HG03354 (cell line): Measurements from ENCODE around the gene RPN1.
"Not testable (repeated sequence)": the region's sequence is repeated elsewhere in the genome, so short reads cannot be mapped to it uniquely, and the experiment has no call there.

ENCODE experiments used
- ATAC-seq: cut with Tn5 transposase; IDR thresholded peaks from one replicate; pipeline ENCODE4 v1.9.1; 2021; ENCODE audit warnings: mild to moderate bottlenecking; ENCODE audit not compliant: unreplicated experiment, poor library complexity, severe bottlenecking

Gene RPN1

DNA sequence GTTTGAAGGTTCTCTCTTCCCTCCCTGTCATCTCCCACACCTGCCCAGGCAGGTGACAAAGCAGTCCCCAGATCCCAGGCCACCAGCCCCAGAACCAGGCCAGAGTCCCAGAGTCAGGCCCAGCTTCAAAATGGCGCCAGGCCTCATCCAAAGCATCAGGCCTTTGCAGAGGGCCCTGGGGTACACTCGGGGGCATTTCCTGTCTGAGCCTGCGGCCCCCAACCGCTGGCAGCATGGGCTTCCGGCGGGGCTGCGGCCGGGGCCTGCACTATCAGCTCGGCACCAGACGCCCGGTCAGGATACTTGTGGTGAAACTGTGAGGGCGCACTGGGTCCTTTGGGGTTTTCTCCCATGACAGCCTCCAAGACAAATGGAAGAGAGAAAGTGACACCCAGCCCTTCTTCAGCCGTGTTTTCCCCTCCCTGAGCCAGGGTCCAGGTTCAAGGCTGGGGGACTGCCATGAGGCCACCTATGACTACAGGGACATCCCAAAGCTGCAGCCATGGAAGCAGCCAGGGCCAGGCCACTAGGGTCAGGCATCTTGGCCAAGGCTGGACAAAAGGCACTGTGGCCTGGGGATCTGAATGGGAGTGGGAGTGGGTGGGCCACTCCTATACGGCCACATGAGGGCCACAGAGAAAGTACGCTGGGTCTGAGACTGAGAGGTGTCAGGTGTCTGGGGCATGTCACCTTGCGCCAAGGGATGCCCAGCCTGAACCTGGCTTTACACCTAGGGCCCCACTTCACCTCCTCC is 33.9 kb downstream of the RPN1 start:
- ATAC-seq: no peak

DNA sequence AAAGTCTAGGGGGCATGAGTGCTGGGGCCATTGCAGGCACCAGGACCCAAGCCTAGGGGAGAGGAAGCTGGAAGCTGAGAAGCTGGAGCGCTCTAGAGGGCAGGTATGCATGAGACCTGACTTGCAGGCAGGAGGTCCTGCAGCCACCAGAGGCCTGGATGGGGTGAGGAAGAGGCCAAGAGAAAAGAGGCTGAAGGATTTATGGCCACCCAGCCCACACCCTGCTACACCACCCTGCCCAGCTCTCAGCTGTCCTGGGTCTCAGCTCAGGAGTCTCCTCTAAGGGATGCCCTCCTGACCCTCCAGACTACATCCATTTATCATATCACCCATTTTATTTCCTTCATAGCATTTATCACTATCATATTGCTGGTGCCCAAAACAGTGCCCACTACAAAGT is 36.5 kb downstream of the RPN1 start:
- ATAC-seq: no peak

DNA sequence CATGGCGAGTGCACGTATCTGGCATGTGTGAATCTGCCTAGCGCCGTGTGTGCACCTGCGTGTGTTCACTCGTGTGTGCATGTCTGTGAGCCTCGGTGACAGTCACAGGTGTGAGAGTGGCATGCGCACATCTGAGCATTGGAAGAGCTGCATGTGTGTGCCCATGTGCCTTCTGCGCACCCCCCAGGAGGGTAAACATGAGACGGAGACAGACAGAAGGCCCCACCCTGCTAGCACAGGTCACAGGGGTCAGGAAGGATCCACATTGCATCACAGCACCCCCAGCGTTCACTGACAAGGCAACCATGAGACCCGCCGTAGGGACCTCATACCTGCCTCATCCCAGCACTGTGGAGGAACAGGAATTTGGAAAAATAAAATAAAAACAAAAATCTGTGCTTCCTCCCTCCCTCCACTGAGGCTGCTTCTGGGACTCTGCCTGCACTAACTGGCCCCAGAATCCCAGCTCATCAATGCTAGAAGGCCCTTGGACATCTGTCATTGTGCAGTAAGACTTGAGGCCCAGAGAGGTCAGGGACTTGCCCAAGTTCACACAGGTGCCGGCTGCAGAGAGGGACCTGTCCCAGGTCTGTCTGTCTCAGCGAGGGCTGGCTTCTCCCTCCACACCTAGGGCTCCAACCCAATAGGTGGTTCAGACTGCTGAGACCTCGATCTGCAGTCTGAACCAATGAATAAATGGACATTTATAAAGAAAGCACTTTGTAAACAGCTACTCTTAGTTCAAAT is 37.4 kb downstream of the RPN1 start:
- no peak for ATAC-seq

DNA sequence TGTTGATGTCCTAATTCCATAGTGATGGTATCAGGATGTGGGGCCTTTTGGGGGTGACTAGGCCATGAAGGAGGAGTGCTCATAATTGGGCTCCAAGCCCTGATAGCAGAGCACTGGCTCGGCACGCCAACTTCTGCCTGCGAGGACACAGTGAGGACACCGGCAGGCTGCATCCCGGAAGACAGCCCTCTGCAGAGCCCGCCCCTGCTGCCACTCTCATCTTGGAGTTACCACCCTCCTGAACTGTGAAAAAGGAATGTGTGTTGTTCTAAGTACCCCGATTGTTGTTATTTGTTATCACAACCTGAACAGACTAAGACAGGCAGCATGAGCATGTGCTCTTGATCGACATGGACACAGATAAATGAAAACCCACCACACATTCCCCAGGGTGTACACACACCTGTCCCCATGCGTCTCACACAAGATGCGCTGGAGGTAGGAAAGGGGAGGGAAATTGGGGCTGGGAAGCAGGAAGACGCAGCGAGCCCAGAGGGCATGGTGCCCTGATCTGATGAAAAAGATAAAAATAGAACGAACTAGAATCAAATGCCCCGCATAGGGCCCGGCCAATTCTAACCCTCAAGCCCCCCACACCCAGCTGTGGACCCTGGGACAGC is 40.1 kb downstream of the RPN1 start:
- ATAC-seq: no peak

DNA sequence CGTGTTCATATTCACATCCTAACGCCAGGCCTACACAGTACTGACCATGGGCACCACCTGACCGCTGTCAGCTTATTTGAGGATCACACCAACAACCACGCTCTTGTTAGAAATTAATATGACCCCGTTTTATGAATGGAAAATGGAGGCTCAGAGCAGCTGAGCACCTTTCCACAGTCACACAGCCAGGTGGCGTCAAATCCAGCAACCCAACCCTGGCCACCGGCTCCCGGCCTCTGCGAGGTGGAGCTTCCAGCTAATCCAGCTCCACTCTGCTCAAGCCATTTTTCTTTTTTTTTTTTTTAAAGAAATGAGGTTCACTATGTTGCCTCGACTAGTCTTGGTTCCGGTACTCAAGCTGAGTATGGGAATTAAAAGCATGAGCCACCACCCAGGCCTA is 41.3 kb downstream of the RPN1 start:
- ATAC-seq: no peak

DNA sequence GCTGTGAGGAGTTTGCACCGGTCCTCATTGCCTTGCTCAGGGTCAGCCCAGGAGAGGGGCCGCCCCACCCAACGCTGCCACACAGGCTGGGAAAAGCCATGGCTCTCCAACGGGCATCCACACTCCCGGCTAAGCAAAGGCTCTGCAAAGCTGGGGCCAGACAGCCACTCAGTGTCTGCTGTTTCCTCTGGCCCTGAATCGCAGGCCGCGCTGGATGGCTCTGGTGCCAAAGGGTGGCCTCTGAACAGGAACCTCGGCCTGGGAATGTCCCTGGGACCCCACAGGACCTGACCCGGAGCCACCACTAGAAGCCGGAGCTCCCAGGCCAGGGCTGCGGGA is 42.9 kb downstream of the RPN1 start:
- ATAC-seq: no peak

DNA sequence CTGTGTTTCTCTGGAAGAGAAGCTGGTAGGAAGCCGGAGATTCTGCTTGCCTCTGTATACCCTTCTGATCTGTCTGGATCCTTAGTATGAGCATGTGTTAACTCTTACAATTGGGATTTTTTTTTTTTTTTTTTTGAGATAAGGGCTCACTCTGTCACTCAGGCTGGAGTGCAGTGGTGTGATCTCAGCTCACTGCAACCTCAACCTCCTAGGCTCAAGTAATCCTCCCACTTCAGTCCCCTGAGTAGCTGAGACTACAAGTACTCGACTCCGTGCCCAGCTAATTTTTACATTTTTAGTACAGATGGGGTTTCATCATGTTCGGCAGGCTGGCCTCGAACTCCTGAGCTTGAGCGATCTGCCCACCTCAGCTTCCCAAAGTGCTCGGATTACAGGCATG is 44.5 kb downstream of the RPN1 start:
- no peak for ATAC-seq

DNA sequence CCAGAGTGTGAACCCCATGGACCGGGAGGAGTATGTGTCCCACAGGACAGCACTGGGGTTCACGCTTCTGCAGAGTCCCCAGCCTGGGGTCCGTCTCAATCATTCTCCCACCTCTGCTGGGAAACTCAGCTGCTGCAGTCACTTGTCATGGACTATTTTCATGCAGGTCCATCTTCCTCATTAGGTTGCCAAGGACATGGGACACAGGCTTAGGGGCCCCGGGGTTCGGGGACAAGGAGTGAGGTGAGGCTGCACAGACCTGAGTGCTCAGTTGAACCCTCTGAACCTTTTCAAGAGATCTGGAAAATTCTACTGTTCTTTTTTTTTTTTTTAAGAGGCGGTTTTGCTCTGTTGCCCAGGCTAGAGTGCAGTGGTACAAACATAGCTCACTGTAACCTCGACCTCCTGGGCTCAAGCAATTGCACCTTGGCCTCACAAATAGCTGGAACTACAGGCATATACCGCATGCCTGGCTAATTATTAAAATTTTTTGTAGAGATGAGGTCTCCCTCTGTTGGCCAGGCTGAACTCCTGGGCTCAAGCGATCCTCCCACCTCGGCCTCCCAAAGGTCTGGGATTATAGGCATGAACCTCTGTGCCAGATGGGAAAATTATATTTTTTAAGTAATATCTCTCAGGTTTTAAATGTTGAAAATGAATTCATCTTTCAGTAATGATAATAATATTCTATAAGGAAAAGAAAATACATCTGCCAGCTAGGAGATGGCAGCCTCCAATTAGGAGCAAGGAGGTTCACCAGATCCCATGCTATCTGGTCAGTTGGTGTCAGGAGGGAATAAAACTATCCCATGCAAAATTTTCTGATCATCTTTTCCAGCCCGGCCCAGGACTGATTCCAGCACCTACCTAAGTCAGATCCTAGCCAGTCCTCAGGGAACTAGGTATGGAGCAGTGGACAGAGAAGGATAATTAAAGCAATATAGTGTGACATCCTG is 45.2 kb downstream of the RPN1 start:
- no peak for ATAC-seq

DNA sequence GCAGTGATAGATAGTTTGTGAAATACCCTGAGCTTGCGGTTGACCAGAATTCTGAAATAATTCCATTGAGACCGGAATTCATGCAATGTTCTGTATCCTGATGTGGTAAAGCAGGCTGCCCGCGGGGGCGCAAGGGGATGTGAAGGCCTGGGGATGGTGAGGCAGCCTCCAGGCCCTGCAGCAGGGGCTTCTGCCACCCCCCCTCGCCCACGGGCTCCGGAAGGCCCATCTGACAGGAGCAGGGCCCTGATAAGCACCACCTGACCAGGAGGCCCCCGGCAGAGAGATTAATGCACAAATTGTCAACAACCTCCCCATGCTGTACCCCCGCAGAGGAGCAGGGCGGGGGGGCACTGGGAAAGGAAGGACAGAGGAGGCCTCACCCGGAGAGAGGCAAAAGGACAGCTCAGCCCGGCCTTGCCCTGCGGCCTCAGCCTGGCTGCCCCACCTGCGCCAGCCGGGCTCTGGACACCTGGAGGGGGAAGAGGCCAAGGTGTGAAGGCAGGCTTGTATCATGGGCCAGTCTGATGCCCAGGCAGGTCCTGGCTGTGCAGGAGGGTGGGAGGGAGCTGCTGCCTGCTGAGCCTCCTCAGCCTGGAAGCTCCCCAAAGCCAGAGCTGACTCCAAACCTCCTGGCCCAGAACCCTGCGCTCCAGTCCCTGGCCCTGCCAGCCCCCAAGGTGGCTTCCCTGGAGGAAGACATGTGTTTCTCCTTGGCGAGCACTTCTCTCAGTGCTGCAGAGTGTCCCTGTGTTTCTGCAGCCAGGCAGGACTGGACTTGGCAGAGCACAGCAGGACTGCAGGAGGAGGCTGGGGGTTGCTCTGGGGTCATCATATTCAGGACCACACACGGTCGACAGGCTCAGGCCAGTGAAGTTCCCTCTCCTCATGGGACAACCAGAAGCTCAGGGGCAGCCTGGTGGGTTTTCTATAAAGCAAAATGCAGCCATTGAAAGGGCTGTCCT is 46.5 kb downstream of the RPN1 start:
- ATAC-seq: no peak

DNA sequence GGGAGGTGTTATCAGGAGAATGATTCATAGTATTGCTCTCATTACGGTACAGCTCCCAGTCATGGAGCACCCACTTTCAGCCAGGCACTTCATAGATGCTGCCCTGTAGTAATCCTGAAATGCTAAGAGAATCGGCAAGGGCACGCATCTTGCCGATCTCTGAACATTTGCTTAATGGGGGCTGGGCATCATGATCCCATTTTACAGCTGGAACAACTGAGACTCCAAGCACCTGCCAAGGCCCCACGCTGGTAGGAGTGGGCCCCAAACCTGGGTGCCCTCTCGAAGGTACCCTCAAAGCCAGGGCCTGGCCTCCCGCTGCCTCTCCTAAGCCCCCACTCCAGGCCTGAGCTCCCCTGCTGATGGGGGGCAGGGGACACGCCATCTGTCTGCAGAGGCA is 47.3 kb downstream of the RPN1 start:
- no peak for ATAC-seq

DNA sequence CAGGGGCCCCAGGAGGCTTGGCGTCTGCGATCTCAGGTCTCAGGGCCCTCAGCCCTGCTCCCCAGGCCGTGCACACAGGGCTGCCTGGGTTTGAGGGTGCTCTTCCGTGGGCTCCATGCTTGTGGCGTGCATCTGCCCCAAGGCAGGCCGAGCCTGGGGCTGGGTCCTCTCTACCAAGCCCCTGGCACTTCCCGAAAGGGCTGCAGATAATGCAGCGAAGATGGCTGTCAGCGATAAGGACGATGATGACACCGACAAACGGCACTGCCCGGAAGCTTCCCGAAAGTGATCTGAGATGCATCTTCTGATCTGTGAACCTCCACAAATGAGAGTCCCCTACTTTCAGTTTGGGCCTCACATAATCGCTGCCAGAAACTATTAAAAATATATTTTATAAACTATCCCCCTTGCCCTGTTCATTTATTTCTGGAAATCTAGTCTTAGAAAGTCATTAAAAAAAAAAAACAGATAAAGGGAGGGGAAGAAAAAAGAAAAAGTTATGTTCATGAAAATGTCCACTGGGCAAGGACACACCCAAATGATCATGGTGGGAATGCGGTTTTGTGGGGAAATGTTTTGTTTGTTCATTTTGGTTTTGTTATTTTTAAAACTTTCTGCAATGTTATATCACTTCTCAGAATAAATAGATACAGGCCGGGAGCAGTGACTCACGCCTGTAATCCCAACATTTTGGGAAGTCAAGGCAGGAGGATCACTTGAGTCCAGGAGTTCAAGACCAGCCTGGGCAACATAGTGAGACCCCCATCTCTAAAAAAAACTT is 51.5 kb downstream of the RPN1 start:
- ATAC-seq: no peak

DNA sequence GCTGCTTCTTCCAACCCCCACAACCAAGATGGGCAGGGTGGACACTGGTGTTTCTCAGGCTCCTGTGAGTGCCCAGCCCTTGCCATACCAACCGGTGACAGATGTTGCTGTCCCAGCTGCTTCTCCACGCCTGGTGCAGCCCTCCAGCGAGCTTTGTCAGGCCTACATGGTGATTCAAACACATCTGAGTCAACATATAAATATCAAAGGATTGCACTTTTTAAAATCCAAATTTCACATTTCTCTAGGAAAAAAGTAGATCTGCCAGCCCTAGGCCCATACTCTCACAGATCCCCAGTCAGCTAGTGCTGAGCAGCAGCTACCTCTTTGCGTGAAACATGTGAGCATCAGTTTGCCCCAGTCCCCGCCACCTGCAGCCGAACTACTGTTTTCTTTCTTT is 52.7 kb downstream of the RPN1 start:
- no peak for ATAC-seq

DNA sequence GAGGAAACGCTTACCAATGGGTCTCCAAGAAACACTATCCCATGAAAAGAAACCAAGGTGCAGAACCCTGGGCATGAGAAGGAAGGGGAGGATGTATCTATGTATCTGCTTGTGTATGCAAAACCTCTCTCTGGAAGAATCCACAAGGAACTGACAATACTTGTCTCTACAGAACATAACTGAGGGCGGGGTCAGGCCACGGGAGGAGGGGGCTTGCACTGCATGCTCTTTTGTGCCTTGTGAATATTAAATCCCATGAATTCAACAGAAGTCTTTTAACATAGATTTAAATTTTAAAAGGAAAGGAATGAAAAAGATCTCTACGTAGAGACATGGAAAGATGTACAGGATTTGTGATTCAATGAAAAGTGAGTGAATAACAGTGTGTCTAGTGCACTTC is 57.8 kb downstream of the RPN1 start:
- no peak for ATAC-seq

DNA sequence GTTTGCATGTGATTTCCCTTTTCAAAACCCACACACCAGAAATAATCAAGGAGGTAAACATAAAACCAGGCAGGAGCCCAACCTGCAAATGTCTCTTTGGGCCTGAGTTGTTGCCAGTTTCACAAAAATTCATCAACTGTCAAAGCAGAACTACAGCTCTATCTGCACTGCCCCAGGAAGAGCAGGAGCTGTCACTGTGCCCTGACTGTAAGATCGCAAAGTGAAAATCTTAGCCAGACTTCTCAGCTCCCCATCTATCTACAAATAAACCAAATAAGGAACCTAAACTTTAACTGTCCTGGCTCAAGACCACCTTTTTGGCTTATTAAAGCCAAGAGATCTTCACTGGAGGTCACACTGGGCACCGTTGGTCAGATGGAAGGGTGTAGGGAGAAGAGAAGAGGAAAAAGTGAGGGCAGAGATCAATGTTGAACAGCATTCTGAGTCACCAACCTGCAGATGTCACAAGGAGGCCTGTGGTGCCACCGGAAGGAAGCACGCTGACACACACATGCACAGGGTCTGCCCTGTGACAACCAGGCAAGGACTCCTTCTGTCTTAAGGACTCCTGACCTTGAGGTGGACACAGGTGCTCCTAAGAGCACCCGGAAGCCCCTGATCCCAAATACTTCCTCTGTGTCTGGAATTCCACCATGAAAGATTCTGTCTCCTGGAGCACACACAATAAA is 58.7 kb downstream of the RPN1 start:
- ATAC-seq: no peak

DNA sequence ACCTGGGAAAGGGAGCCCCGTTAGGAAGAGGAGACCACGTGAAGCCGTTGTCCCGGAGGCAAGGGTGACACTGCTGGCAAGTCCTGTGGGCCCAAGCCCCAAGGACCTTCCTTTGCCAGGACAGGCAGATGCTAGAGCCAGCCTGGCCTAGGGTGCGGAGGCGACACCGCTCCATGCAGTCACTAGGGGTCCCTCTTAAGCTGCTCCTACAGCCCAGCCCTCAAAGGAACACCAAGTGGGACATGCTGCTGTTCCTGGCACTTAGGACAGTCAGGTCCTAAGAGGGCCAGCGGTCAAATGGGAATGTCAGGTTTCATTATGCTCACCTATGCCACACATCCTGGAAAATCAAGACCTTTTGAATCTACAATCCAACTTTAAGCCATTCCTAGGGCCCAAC is 59.7 kb downstream of the RPN1 start:
- ATAC-seq: no peak

DNA sequence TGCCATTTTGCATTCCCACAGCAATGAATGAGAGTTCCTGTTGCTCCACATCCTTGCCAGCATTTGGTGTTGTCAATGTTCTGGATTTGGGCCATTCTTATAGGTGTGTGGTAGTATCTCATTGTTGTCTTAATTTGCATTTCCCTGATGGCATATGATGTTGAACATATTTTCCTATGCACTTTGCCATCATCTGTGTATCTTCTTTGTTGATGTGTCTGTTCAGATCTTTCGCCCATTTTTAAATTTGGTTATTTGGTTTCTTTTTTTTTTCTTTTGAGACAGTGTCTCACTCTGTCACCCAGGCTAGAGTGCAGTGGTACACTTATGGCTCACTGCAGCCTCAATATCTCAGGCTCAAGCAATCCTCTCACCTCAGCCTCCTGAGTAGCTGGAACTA is 60.6 kb downstream of the RPN1 start:
- not testable (repeated sequence) for ATAC-seq

DNA sequence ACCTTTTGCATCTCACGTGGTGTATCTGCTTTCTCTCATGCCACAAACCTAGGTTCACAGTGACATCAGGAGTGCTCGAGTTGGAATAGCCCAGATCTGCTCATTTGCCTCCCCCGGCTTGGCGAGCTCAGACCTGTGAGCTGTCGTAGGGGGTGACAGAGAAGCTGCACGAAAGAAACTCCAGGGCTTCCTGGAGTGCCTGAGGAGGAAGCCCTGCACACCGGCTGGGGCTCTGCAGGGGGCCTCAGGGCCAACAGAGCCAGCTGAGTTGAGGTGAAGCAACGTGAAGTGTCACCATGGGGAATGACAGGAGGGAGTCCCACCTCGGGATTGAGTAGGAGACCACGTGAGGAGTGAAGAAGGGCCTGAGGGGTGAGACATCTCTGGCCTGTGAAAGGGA is 62.5 kb downstream of the RPN1 start:
- ATAC-seq: no peak

DNA sequence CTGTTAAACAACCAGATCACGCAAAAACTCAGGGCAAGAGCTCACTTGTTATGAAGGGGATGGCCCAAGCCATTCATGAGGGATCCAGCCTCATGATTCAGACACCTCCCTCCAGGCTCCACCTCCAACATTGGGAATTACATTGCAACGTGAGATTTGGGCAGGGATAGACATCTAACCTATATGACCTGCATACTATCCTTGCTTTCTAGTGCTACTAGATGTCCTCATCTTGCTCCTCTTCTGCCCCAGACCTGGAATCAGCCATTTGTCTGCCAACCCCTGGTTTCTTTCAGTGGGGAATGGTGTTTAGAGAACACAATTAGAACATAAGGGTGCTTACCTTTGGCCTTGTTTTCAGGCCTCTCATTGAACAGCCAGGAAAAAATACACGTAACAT is 63.2 kb downstream of the RPN1 start:
- ATAC-seq: no peak
